H9 (cell line): Measurements from ENCODE around the gene CD8A. TPM values are rescaled to one million over a fixed set of nuclear protein-coding genes. Genes with fewer than 3 reads are reported as not detected.
A peak's percentile ranks its signal among the peaks of the same experiment; 100 is the strongest.
"Not testable (repeated sequence)": the region's sequence is repeated elsewhere in the genome, so short reads cannot be mapped to it uniquely, and the experiment has no call there.

Experiments
- DNase-seq: peaks from one replicate; pipeline ENCODE4 v3.0.0-alpha.2; 2017
- H2AFZ ChIP-seq: one replicate; pipeline ENCODE4 v1.6.1; 2013; ENCODE audit warnings: mild to moderate bottlenecking, low read length, control low read depth, moderate library complexity
- H2AK5ac ChIP-seq: 2 replicates; pipeline ENCODE4 v1.6.1; 2013; ENCODE audit warnings: low read length, control low read depth, mixed read lengths; ENCODE audit not compliant: insufficient read length
- H2BK120ac ChIP-seq: one replicate; pipeline ENCODE4 v1.6.1; 2013; ENCODE audit warnings: low read depth, mild to moderate bottlenecking, low read length, control low read depth, inconsistent platforms; ENCODE audit not compliant: poor library complexity, severe bottlenecking
- H2BK12ac ChIP-seq: 2 replicates; pipeline ENCODE4 v1.6.1; 2013; ENCODE audit warnings: low read length, control low read depth, mixed read lengths, low read depth; ENCODE audit not compliant: insufficient read length
- H2BK15ac ChIP-seq: 2 replicates; pipeline ENCODE4 v1.6.1; 2013; ENCODE audit warnings: low read depth, low read length, control low read depth
- H2BK20ac ChIP-seq: one replicate; pipeline ENCODE4 v1.6.1; 2013; ENCODE audit warnings: low read depth, mild to moderate bottlenecking, low read length, control low read depth, inconsistent platforms; ENCODE audit not compliant: poor library complexity, severe bottlenecking
- H2BK5ac ChIP-seq: 2 replicates; pipeline ENCODE4 v1.6.1; 2013; ENCODE audit warnings: low read length, control low read depth, mixed read lengths; ENCODE audit not compliant: insufficient read length
- H3K14ac ChIP-seq: 2 replicates; pipeline ENCODE4 v1.6.1; 2013; ENCODE audit warnings: low read length, control low read depth; ENCODE audit not compliant: insufficient read depth
- H3K18ac ChIP-seq: 2 replicates; pipeline ENCODE4 v1.6.1; 2013; ENCODE audit warnings: low read depth, mild to moderate bottlenecking, mixed read lengths, low read length, control low read depth; ENCODE audit not compliant: insufficient read length
- H3K23ac ChIP-seq: 2 replicates; pipeline ENCODE4 v1.6.1; 2013; ENCODE audit warnings: low read length, control low read depth, mixed read lengths, low read depth; ENCODE audit not compliant: insufficient read length
- H3K23me2 ChIP-seq: 2 replicates; pipeline ENCODE4 v1.6.1; 2013; ENCODE audit warnings: low read depth, mild to moderate bottlenecking, mixed read lengths, low read length, control low read depth; ENCODE audit not compliant: insufficient read length, poor library complexity, severe bottlenecking
- H3K27ac ChIP-seq: 2 replicates; pipeline ENCODE4 v1.5.1; 2013; ENCODE audit warnings: low read length, control low read depth, mixed read lengths, low read depth; ENCODE audit not compliant: insufficient read length
- H3K27me3 ChIP-seq: 2 replicates; pipeline ENCODE4 v1.6.1; 2013; ENCODE audit warnings: low read length, control low read depth, inconsistent platforms; ENCODE audit not compliant: insufficient read depth
- H3K4ac ChIP-seq: 2 replicates; pipeline ENCODE4 v1.6.1; 2013; ENCODE audit warnings: low read depth, mild to moderate bottlenecking, control low read depth, inconsistent platforms, low read length, moderate library complexity
- H3K4me1 ChIP-seq: 2 replicates; pipeline ENCODE4 v1.6.1; 2013; ENCODE audit warnings: low read length, control low read depth, inconsistent platforms; ENCODE audit not compliant: insufficient read depth
- H3K4me2 ChIP-seq: 2 replicates; pipeline ENCODE4 v1.6.1; 2013; ENCODE audit warnings: low read length, control low read depth, mixed read lengths; ENCODE audit not compliant: insufficient read length, insufficient read depth
- H3K56ac ChIP-seq: 2 replicates; pipeline ENCODE4 v1.6.1; 2013; ENCODE audit warnings: low read depth, mild to moderate bottlenecking, mixed read lengths, low read length, control low read depth; ENCODE audit not compliant: insufficient read length
- H3K79me1 ChIP-seq: 2 replicates; pipeline ENCODE4 v1.6.1; 2013; ENCODE audit warnings: low read depth, mild to moderate bottlenecking, moderate library complexity, low read length, control low read depth, inconsistent platforms; ENCODE audit not compliant: insufficient read depth, poor library complexity, severe bottlenecking
- H3K79me2 ChIP-seq: 2 replicates; pipeline ENCODE4 v1.6.1; 2013; ENCODE audit warnings: low read length, control low read depth, inconsistent platforms; ENCODE audit not compliant: insufficient read depth
- H3K9ac ChIP-seq: 2 replicates; pipeline ENCODE4 v1.6.1; 2013; ENCODE audit warnings: low read length, control low read depth, mixed read lengths; ENCODE audit not compliant: insufficient read length; ENCODE audit errors: extremely low read depth
- H3K9me3 ChIP-seq: one replicate; pipeline ENCODE4 v1.6.1; 2013; ENCODE audit warnings: low read depth, low read length, inconsistent platforms; ENCODE audit not compliant: control insufficient read depth
- H3T11ph ChIP-seq: one replicate; pipeline ENCODE4 v1.6.1; 2013; ENCODE audit warnings: mild to moderate bottlenecking, low read length, control low read depth, inconsistent platforms
- H4K20me1 ChIP-seq: one replicate; pipeline ENCODE4 v1.6.1; 2013; ENCODE audit not compliant: control insufficient read depth, insufficient read length, insufficient read depth
- H4K5ac ChIP-seq: 2 replicates; pipeline ENCODE4 v1.6.1; 2013; ENCODE audit warnings: low read depth, mild to moderate bottlenecking, mixed read lengths, low read length, control low read depth; ENCODE audit not compliant: insufficient read length
- H4K8ac ChIP-seq: replicated peaks from 2 replicates; pipeline ENCODE4 v1.6.1; 2013; ENCODE audit warnings: low read length, control low read depth, mixed read lengths, low read depth; ENCODE audit not compliant: insufficient read length
- H4K91ac ChIP-seq: 2 replicates; pipeline ENCODE4 v1.6.1; 2013; ENCODE audit warnings: low read depth, mild to moderate bottlenecking, moderate library complexity, mixed read lengths, low read length, control low read depth; ENCODE audit not compliant: insufficient read length
- H3K27ac Mint-ChIP-seq, 3 experiments: 2 replicates in 2 of 3; 3 replicates in 1 of 3; pipeline ENCODE4 v1.8.0; 2020 to 2021; ENCODE audit warnings: mixed read lengths in 3 of 3, mild to moderate bottlenecking in 1 of 3, moderate library complexity in 1 of 3
- H3K27me3 Mint-ChIP-seq: 2 replicates; pipeline ENCODE4 v1.8.0; 2021; ENCODE audit warnings: low read depth, mild to moderate bottlenecking, moderate library complexity, mixed read lengths
- H3K36me3 Mint-ChIP-seq, 3 experiments: 2 replicates in 2 of 3; 3 replicates in 1 of 3; pipeline ENCODE4 v1.8.0; 2020 to 2021; ENCODE audit warnings: low read depth in 3 of 3, mixed read lengths in 3 of 3; ENCODE audit not compliant: insufficient read depth in 1 of 3
- H3K4me1 Mint-ChIP-seq, 2 experiments: 2 replicates each; pipeline ENCODE4 v1.8.0; 2020; ENCODE audit warnings: mixed read lengths in 2 of 2
- H3K4me3 Mint-ChIP-seq, 2 experiments: 2 replicates in 1 of 2; 3 replicates in 1 of 2; pipeline ENCODE4 v1.8.0; 2020 to 2021; ENCODE audit warnings: mild to moderate bottlenecking in 2 of 2, mixed read lengths in 2 of 2, moderate library complexity in 1 of 2
- H3K9me3 Mint-ChIP-seq, 2 experiments: 2 replicates in 1 of 2; 3 replicates in 1 of 2; pipeline ENCODE4 v1.8.0; 2020; ENCODE audit warnings: mild to moderate bottlenecking in 2 of 2, mixed read lengths in 2 of 2, moderate library complexity in 1 of 2
- WGBS: extraction: QIAGEN DNeasy Blood & Tissue Kit; methylation state at CpG from one replicate; pipeline ENCODE4 v1.1.7; 2013; ENCODE audit warnings: missing lambda C conversion rate, low lambda C conversion rate, mixed read lengths; ENCODE audit not compliant: insufficient read length; ENCODE audit errors: extremely low coverage; 5-methylcytosine and 5-hydroxymethylcytosine counted together
- total RNA-seq: library from RNA; stranded (reverse); gene quantifications from 2 replicates; pipeline ENCODE4 v1.2.1, GENCODE V29; 2021
- TF ChIP-seq, protein P1 (sequence below): fragments of 200-600 bp; sonication (generic); conservative IDR thresholded peaks from 3 replicates; pipeline ENCODE4 v1.8.0; 2021; ENCODE audit warnings: antibody characterized with exemption, mild to moderate bottlenecking

The CD8A gene
- total RNA-seq, 1 experiment from 2014 or later: not detected

DNA sequence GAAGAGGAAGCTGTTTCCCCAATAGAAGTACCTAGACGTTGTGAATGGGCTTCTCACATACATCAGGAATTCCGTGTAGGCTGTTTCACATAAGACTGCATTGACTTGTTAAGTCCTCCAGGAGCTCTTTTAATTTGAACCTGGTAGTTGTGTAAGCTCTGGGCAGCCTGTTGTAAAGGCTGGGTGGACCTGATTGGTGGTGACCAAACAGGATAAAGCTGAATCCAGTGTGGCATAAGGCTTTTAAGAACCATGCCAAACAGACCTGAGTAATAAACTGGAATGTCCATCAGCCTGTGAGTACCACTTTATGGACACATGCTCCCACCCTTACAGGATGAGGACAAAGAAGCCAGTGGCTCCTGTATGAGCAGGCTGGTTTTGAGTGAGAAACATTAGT, 46.6 kb downstream of the CD8A start:
- H3K27ac ChIP-seq: no peak overlapping the region
- TF ChIP-seq, protein P1, sequence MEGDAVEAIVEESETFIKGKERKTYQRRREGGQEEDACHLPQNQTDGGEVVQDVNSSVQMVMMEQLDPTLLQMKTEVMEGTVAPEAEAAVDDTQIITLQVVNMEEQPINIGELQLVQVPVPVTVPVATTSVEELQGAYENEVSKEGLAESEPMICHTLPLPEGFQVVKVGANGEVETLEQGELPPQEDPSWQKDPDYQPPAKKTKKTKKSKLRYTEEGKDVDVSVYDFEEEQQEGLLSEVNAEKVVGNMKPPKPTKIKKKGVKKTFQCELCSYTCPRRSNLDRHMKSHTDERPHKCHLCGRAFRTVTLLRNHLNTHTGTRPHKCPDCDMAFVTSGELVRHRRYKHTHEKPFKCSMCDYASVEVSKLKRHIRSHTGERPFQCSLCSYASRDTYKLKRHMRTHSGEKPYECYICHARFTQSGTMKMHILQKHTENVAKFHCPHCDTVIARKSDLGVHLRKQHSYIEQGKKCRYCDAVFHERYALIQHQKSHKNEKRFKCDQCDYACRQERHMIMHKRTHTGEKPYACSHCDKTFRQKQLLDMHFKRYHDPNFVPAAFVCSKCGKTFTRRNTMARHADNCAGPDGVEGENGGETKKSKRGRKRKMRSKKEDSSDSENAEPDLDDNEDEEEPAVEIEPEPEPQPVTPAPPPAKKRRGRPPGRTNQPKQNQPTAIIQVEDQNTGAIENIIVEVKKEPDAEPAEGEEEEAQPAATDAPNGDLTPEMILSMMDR: no peak
- H3K14ac ChIP-seq: no peak overlapping the region
- H2BK120ac ChIP-seq: no peak overlapping the region
- H4K8ac ChIP-seq: no peak overlapping the region
- H3K79me2 ChIP-seq: peaks cover 5% of the 10 kb centered on the region; the same call in 1 of the 2 replicates
- H4K91ac ChIP-seq: no peak overlapping the region
- Mint-ChIP-seq H3K36me3 (peaks cover 11 to 20% (median 14%) of the 10 kb centered on the region in 3 experiments), H3K27me3 (no peaks in the 10 kb centered on the region), H3K4me3 (no peak overlapping the region), H3K9me3 (peaks cover 0 to 3% of the 10 kb centered on the region in 2 experiments; a peak in 2 of 5 replicates), H3K27ac (peak overlapping the region in 1 of 3 experiments; percentile 70; a peak in 1 of 7 replicates), H3K4me1 (peaks cover 12 to 20% of the 10 kb centered on the region in 2 experiments)
- no peak overlapping the region for H3K18ac ChIP-seq
- H2BK15ac ChIP-seq: no peak overlapping the region
- H3K4me2 ChIP-seq: no peak overlapping the region
- peaks cover 5% of the 10 kb centered on the region for H3K79me1 ChIP-seq
- H2BK20ac ChIP-seq: no peak overlapping the region
- no peaks in the 10 kb centered on the region for H4K20me1 ChIP-seq
- H3K27me3 ChIP-seq: no peaks in the 10 kb centered on the region
- H4K5ac ChIP-seq: no peak overlapping the region
- H3T11ph ChIP-seq: no peak overlapping the region
- H2BK12ac ChIP-seq: no peak overlapping the region
- H3K9ac ChIP-seq: no peak overlapping the region
- H3K23ac ChIP-seq: no peak overlapping the region
- DNase-seq: no peak
- no peaks in the 10 kb centered on the region for H3K23me2 ChIP-seq
- no peaks in the 10 kb centered on the region for H3K4me1 ChIP-seq
- H3K56ac ChIP-seq: no peak overlapping the region
- WGBS: no CpG with 5 or more reads among the region's 2 CpGs
- no peak overlapping the region for H2BK5ac ChIP-seq
- no peak overlapping the region for H2AK5ac ChIP-seq
- no peak overlapping the region for H2AFZ ChIP-seq
- no peak overlapping the region for H3K4ac ChIP-seq
- H3K9me3 ChIP-seq: no peaks in the 10 kb centered on the region

DNA sequence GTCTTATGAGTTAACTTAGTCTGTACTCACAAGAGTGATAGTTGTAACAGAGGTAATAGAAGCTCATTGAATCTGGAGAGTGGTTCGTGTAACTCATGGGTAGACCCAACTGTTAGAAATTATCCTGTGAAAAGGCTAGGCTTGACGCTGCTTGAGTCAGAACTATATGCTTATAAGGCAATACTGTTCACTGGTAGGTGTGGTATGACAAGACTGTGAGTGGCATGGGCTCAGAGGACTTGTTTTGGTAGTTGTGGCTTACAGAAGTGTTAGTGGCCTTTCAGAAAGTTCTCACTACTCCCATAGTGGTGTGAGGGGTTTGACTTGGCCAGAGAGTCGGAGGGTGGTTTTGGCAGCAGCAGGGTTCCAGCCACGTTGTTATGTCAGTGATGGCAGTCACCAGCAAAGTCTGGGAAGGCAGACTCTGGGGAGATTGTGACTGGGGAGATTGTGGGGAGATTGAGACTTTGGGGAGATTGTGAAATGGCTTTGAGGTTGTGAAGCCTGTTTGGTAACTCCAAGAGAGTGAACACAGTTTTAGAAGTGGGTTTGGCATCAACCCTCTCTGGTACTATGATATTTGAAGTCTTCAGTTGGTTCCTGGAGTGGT, 48.7 kb downstream of the CD8A start:
- H3K23me2 ChIP-seq, H3K23ac ChIP-seq, H3K79me1 ChIP-seq, H3K4ac ChIP-seq, DNase-seq, H3K27me3 Mint-ChIP-seq, H3K4me2 ChIP-seq, H3K9ac ChIP-seq, H4K91ac ChIP-seq, H4K8ac ChIP-seq, H3K14ac ChIP-seq, H2AK5ac ChIP-seq, H3K27me3 ChIP-seq, H3K18ac ChIP-seq, H3K9me3 ChIP-seq, H3K27ac ChIP-seq, H3K79me2 ChIP-seq, H3K4me1 ChIP-seq, H3K4me3 Mint-ChIP-seq, H3K4me1 Mint-ChIP-seq, H3T11ph ChIP-seq, H3K27ac Mint-ChIP-seq, H4K20me1 ChIP-seq, H4K5ac ChIP-seq, H3K9me3 Mint-ChIP-seq, H2AFZ ChIP-seq, H3K56ac ChIP-seq, H2BK15ac ChIP-seq, H2BK120ac ChIP-seq, H2BK20ac ChIP-seq, H2BK12ac ChIP-seq, H2BK5ac ChIP-seq: not testable (repeated sequence)
- peaks cover 7 to 14% (median 11%) of the 10 kb centered on the region in 3 experiments; a peak in 6 of 7 replicates for H3K36me3 Mint-ChIP-seq
- WGBS: no CpG with 5 or more reads among the region's 4 CpGs
